Measurements from ENCODE around the gene CELF2.

Gene CELF2

DNA sequence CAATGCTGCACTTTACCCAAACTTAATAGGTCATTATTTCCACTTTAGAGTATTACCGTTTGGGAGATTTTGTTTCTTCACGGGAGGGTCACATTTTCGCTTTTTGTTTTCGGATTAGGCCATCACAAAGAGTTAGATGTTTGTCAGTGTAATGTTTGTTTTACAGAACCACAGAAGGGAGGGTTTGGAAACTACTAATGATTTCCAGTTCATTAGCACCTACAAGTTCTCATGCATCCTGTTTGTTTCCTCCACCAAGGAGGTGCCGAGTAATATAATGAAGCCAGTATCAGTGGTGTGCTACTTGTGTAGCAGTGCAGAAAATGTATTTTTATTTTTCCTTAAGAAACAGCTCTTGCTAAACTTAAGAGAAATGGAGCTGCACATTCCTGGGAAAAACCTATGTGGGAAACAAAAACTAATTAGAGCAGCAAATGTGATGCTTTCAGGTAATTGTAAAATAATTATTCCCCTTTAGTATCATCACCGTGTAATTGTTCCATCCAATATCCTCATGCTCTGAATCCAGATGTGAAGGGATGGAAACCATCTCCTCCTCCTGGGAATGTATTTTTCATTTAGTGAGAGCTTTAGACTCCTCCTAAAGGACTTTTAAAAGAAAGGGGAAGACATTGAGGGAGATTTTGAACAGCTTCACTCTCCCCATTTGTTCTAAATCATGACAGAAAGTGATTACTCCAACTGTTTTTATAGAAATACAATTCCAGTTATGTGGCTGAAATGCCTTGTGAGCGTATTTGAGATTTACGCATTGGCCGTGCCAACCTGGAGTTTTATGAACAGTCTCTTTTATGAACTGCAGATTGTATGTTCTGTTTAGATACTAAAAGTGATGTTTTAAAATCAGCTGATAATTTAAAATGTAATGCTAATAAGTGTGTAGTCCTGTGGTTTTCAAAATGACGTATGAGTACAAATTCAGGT lies 5.6 kb downstream of the CELF2 start:
- DNase-seq = no peak

DNA sequence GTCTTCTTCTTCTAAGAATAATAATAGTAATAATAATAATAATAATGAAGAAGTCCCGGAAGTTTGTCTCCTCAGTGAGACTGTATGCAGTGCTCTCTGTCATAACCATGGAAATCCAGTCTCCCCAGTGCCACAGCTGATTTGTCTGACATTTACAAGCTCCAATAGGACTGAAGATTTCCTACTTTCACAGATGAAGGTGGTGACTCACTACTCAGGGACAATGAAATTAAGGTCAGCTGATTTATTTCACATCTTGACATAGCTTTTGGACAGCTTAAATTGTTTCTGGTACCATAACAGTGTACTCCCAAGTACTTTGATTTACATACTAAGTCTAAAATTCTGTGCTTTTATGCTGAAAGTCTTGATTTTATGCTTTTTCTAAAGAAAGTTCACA lies 6.9 kb downstream of the CELF2 start:
- DNase-seq = no peak

DNA sequence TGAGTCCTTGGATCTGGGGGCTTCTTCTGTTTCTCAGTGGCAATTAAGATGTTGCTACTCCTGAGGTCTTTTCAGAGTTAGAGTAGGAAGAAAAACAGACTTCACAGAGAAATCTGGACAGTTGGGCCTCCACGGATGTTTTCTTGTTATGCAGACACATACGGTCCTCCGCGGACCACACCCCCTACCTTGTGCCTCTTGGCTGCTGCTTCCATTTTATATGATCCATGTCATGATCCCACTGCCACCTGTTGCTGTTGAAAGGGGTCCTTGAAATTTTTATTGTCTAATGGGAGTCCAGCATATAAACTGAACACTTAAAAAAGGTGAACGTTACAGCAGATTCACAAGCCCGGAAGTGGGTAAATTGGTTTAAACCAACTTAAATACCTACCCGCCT lies 8.3 kb downstream of the CELF2 start:
- DNase-seq = no peak

DNA sequence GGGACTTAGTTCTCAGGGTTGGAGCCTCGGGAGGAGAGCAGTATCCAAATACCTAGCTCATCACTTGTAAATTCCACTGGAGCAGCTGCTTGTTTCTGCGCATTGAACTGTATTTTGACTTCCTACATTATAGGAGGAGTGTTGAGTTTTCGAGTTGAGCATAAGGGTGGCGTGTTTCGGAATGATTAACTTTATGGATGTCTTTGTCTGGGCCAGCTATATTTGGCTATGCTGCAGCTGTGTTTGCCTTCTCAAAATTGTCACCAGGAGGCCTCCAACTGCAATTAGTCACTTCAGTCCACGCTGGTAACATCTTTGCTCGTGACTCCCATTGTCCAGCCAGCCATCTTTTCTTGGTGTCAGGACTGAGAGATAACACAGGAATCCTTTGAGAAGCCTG lies 9.1 kb downstream of the CELF2 start:
- no peak for DNase-seq

DNA sequence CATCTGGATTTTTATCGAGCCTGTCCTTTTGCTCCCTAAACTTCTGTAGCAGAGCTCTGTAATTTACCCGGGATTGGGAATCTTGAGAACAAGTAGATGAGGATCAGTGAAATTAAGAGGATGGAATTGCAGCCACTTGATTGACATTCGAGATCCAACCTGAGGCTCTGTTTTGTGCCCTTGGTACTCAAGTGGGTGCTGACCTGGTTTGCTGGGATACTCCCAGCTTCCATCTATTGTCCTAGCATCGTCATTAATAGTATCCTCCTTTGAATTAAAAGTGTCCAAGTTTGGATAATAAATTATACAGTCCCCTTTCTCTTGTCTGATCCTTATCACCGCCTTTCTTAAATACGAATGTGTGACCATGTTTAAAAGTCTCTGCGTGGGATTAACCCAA lies 17.1 kb downstream of the CELF2 start:
- DNase-seq = no peak

DNA sequence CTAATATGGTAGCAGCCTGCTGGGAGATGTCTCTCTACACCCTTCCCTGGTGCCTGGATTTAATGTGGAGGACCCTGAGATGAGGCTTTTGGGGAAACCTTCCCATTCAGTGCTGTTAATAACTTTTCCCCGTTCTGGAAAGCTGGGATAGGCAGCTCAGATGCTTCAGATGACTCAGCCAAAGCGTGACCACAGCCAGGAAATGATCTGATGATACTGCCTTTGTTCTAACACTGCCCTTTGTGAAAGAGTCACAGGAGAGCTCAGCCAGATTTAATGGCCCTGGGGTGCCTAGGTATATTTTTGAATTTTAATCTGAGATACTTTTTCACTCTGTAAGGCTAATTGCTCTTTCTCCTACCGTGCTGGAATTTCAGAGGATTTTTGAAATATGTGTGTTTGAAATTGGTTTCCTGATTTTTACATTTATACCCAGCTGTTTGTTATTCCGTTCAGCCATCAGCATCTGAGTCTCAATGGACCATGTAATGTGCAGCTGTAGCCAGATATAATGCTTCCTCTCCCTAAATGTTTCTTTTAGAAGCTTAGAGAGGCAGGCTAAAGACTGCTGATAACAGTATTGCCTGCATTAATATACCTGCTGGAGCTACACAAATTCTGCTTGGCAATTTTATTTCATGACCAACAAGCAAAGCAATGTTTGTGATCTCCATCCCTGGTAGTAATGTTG lies 17.8 kb downstream of the CELF2 start:
- no peak for DNase-seq

DNA sequence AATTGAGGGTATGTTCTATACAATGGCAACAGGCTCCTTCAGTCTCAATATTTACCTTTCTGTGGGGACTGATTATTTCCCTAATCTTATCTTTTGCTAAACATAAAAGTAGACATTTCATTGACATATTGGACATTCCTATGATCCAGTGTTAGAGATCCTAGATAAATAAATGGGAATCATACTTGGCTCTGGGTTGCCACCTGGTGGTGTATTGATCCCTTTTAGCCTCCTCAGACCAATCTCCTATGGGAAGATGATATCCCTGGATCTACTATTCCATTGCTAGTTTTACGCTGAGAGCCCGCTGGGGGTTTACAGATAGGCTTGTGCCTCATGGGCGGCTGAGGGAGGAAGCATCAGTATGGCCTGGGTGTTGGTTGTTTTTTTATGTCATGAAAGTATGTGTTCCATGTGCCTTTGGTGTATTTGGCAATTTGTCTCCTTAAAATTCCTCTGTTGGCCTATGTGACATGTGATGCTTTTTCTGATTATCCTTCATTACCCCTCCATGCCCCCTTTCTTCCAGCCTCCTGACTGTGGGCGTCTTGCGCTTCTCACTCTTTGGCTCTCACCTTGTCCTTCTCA lies 18.8 kb downstream of the CELF2 start:
- DNase-seq = no peak

DNA sequence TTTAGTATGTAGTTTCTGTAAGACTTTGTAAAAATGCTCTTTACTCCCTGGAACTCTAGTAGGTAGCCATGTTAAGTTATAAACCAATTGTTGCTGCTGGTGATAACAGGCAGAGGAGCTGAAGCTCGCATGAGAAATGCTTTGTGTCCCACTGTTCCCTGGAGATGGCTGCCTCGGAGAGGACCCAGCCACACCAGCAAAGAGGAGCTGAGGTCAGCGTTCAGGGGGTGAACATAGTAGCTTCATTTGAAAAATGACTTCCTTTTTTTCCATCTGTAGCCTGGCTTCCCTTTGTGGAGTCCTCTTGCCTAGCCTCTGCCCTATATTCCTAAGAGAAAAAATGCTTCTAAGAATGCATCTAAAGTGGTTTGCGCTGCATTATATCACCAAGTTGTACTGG lies 20.3 kb downstream of the CELF2 start:
- no peak for DNase-seq

DNA sequence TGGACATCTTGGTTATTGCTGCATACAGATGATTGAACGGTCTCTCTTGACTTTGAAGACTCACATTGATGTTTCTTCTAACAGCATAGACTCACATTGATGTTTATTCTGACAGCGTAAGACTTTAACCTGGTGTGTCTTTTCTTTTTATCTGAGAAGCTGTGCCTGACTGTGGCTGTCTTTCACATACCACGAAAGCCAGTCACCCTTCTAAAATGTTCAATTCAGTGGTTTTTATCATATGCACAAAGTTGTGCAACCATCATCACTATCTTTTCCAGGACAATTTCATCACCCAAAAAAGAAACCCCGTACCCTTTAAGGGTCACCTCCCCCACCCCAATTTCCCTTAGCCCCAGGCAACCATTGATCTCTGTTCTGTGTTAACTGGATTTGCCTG lies 24.7 kb downstream of the CELF2 start:
- no peak for DNase-seq

DNA sequence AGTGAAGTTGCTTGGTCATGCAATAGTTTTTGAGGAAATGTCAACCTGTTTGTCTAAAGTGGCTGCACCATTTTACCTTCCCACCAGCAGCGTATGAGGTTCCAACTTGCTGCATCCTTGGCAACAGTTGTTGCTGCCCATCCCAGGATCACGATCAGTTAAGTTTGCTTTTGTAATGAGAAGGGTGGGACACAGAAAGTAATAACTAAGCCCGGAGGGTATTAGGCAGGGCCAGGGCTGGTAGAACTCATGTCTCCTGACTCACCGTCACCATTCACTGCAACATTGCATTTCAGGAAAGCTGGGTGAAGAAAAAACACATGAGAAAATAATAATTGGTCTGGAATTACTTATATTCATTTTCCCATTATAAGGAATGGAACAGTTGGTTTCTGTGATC lies 25.4 kb downstream of the CELF2 start:
- no peak for DNase-seq

DNA sequence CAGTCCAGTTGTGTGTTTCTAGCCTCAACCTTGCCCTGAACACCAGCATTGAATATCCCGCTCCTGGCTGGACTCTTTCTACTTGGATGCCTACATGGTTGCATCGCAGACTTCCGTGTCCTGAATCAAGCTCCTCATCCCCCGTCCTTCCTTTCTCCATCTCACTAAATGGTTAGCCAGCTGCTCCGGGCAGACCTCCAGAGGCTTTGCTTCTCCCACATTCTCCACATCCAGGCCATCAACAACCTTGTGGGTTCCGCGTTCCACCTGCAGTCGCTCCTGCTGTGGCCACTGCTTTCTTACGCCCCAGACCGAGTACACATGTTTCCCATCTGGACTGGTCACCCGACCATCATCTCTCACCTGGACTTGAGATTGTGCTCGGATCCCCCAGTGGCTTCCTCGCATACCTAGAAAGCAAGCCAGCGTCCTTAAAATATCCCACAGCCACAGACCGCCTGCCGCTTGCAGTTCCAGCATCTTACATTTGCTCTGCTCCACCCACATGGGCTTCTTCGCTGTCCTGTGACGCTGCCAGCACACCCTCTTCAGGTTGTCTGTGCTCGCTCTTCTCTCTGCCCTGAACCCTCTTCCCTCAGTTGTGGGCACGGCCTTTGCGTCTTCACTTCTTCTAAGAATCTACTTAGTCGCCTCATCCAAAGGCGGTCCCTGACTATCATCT lies 25.9 kb downstream of the CELF2 start:
- DNase-seq = no peak

DNA sequence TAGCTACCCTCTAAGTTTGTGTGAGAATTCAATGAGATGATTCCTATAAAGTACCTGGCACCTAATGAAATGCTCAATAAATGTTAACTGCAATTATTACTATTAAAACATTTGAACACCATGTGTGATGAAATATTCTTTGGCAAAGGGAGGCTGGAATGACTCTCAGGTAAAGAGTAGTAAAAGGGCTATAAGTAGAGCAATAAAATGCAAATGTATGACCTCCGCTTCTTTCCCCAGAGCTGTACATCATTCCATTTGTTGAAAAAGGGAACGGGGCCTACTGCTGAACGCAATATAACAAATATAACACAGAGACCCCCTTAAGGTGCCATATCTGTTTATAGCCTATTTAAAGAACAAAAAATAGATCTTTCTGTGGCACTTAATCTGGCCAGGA lies 27.8 kb downstream of the CELF2 start:
- DNase-seq = no peak

DNA sequence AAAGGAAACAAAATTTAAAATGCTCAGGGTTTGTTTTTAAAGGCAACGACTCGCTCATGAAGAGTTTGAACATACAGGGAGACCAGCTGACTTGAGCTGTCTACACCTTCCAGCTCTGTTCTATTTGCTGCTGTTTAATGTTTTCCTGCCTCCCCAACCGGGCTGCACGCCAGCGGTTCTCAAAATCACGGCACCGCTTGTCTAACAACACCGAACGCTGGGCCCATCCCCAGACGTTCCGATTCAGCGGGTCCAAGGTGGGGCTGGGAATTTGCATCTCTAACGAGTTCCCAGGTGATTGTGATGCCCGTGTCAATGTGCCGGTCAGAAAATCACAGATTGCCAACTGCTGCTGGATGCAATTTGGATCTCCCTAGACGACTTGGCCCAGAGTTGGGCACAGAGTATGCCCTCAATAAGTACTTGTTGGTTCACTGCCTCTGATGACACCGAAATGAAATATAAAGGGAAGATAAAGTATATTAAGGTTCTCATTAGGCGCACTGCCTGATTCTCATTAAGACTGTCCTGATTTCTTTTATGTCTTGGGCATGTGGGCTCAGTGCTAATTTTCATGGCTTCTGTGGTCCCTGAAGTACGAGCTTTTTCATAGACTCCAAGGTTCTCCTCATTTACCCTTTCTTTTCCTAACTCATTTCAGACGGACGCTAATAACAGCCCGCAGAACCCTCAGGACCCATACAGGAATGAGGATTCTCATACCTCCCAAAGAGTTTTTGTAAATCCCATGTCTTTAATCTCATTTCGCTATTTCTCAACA lies 28.5 kb downstream of the CELF2 start:
- no peak for DNase-seq

DNA sequence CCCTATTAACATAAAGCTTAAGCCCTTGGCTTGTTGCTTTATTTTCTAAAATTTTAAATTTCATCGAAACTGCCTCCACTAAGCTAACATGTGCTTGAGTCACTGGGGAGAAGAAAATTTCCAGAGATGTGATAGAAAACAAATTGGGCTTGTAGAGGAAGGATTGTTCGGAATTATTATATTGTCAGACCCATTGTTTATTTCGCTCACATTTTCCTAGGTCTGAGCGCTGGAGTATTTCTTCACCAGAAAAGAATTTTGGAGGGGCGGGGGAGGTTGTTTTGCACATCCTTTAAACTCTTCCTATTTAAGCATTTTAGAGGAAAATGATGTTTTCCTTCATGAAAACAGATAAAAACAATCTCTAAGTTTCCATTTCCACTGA lies 29.1 kb downstream of the CELF2 start:
- DNase-seq = no peak

DNA sequence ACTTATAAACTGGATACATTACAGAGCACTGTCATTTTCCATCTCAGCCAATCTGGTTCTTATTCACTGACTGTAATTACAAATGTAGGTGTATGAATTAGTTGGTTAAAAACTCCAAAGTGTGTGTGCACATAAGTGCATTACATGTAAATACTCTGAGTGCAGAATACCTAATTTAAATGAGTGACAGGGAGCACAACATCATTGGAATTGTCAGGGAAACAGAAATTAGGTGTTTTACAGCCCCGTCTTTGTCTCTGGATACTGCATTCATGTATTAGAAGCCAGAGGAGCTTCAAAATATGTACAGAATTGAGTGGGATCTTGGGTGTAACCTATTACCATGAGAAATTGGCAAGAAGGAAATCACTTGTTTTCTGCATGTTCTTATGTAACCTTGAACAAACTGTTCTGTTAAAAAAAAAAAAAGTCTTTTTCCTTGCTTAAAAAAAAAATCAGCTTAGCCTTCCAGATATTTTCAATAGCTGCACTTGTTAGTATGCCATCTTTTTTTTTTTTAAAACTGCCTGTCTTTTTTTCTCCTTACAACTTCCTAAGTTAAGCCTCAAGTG lies 31.1 kb downstream of the CELF2 start:
- DNase-seq = no peak

DNA sequence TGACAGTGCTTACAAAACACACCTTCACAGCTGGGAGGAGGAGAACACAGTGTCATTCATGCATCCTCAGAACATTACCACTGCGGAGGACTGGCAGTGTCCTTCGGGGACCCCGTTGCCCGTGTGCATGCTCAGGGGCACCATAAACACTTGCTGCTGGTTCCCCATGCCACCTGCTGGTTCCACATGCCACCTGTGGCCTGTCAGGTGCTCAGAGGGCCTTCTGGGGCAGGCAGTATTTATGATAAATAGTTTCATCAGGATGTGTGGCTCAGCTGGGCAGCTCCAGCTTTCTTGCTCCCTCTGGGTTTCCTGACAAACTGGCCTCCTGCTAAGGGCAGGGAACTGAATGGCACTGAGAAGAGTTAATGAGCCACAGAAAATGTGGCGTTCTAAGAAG lies 32.1 kb downstream of the CELF2 start:
- DNase-seq = no peak

DNA sequence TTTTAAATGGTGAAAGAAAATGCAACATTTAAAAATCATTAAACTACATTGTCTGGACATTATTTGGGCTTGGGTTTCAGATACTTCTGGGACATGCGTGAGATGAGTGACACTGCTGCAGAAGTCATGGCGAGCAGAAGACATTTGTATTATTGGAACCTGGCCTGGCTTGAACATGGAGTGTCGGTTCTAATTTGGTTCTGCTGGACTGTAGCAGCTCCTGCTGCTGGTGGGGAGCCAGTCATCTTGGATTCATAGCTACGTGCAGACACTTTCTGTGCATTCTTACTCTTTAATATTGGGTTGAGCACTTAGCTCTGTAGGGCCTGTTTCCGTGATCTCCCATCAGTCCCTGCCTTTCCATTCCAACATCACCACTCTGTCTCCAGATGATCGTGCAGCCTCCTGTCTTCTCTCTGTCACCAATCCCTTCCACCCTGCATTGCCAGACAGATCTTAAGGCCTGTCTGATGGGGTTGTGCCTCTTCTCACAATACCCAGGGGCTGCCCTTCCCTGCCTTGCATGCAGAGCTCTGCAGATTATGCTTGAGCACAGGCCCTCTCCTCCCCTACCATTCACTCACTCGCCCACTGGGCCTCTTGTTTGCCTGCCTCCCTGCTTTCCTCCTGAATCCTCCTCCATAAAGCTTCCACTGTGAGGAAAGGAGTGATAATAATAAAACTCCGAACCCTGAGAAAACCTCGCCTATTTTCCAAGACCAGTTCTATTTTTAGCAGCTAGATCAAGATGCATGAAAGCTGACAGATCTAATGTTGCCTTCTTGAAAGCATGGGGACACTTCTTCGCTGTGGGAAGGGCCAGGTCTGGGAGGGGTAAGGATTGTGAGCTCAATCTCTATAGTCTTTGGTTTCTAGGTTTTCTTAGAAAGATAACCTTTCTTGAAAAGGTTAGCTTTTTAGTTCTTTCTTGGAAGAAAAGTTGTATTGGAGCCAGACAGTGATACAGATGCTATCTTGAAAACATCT lies 32.9 kb downstream of the CELF2 start:
- DNase-seq = no peak

DNA sequence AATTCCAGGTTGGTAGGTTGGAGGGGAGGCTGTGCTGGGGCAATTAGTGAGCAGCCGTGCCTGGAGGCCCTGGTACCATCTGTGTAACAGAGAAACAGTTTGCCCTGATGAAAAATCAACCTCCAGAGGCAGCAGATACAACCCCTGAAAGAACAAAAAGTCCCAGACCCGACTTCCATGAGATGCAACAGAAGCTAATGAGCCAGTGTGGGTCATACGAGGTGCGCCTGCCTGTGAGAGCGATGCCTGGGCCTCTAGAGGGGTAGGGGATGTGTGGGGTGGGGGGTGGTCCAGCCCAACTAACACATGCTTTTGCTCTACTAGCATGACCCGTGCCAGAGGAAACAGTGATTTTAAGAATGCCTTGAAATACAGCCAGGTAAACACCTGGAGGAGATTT lies 39.3 kb downstream of the CELF2 start:
- DNase-seq = no peak

DNA sequence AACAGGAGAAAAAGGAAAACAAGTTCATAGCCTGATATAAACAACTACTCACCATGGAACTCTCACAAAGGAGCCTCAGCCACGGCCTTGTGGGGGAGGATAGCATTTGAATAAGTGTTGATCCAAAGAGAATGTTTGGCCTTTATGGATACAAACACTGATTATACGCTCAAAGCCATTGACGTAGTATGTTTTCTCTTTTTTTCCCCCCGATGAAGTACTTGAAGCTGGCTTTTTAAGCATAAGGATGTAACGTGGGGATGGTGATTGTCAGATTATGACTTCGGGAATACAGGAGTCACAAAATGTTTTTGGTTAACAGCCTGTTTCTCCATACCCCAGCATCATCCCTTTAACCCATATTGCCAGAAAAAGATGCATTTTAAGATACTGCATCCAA lies 39.8 kb downstream of the CELF2 start:
- DNase-seq = no peak

DNA sequence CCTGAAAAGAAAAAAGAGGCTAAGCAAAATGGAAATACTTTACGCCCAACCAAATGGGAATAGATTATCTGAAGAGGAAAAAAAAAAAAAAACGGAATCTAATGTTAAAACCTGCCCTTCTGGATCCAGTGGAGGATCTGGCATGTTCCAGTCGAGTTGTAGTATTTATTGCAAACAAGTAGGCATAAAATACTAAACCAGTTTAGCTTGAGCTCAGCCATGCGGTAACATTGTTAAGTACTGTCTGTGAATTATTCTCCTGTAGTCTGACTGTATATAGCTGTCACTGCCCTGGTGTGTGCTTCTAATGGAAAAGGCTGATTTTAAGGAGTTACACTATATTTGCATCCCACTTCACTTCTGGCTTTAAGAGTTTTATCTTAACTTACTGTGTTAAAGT lies 40.3 kb downstream of the CELF2 start:
- DNase-seq = no peak

DNA sequence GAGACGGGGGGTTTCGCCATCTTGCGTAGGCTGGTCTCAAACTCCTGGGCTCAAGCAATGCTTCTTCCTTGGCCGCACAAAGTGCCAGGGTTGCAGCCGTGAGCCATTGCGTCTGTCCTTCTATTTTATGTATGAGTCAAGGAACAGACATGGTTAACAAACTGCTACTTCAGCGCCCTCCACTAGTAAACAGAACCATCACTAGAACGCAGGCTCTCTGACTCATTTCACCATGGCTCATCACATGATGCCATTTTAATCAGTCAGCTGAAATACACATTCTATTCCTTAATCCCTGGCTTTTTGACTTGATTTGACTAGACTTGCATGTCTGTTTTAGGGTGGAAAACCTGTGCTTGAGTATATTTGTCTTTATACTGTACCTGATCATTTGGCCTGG lies 41.3 kb downstream of the CELF2 start:
- no peak for DNase-seq
